OCI-LY1 (cell line): ENCODE results near the gene MAD1L1.

Experiments
- CTCF ChIP-seq: fragments of 200-600 bp; sonication (generic), shearing (Covaris generic); IDR thresholded peaks from 2 replicates; pipeline ENCODE4 v1.5.1; 2017; ENCODE audit warnings: mild to moderate bottlenecking, antibody characterized with exemption, low read length, moderate library complexity, mixed read lengths
- EZH2 ChIP-seq: fragments of 200-600 bp; sonication (generic), shearing (Covaris generic); IDR thresholded peaks from 2 replicates; pipeline ENCODE4 v1.8.0; 2017; ENCODE audit warnings: borderline replicate concordance, mixed run types, mild to moderate bottlenecking, antibody characterized with exemption, low read length, moderate library complexity, mixed read lengths

GRCh38 chr7:2220030-2220429 is 12.7 kb downstream of the MAD1L1 start:
- TF ChIP-seq CTCF (no peak), EZH2 (no peak)
